ENCODE results near the gene FAM200C.

- TF ChIP-seq, protein P1, sequence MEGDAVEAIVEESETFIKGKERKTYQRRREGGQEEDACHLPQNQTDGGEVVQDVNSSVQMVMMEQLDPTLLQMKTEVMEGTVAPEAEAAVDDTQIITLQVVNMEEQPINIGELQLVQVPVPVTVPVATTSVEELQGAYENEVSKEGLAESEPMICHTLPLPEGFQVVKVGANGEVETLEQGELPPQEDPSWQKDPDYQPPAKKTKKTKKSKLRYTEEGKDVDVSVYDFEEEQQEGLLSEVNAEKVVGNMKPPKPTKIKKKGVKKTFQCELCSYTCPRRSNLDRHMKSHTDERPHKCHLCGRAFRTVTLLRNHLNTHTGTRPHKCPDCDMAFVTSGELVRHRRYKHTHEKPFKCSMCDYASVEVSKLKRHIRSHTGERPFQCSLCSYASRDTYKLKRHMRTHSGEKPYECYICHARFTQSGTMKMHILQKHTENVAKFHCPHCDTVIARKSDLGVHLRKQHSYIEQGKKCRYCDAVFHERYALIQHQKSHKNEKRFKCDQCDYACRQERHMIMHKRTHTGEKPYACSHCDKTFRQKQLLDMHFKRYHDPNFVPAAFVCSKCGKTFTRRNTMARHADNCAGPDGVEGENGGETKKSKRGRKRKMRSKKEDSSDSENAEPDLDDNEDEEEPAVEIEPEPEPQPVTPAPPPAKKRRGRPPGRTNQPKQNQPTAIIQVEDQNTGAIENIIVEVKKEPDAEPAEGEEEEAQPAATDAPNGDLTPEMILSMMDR (IDR thresholded peaks at IDR 0.05), result no peak
- TF ChIP-seq POLR2A (IDR thresholded peaks at IDR 0.05), result no peak
These were observed 17.5 kb downstream of the FAM200C start for GRCh38 chr5:160382346-160382745.

Measured in esophagus squamous epithelium (tissue), 4 donors.